HepG2 (cell line): ENCODE measurements around the gene ATE1.

Experiments used
- EZH2 ChIP-seq: conservative IDR thresholded peaks from 2 replicates; pipeline ENCODE4 v1.6.1; 2012; ENCODE audit warnings: mild to moderate bottlenecking, low read depth, low read length, moderate library complexity
- GABPA ChIP-seq, 2 experiments: IDR thresholded peaks; 2 replicates each; pipeline ENCODE4 v1.6.1; 2011 to 2016; ENCODE audit warnings: low read depth in 2 of 2, low read length in 1 of 2, missing biosample characterization in 1 of 2, missing genetic modification characterization in 1 of 2
- HDAC6 ChIP-seq: fragments of 200-600 bp; sonication (generic); IDR thresholded peaks from 2 replicates; pipeline ENCODE4 v1.7.0; 2017; ENCODE audit warnings: mild to moderate bottlenecking, antibody characterized with exemption, low read length, low read depth
- MAFK ChIP-seq, 2 experiments: IDR thresholded peaks in 1 of 2; conservative IDR thresholded peaks in 1 of 2; 2 replicates each; pipeline ENCODE4 v1.6.1; 2011; ENCODE audit warnings: improper control_type of control experiment in 2 of 2, low read length in 2 of 2
- POLR2AphosphoS5 ChIP-seq: IDR thresholded peaks from 2 replicates; pipeline ENCODE4 v1.6.1; 2012; ENCODE audit warnings: low read depth, low read length
- SAFB2 ChIP-seq: sonication (generic); formaldehyde crosslinking; IDR thresholded peaks from 2 replicates; pipeline ENCODE4 v1.5.1; 2020; ENCODE audit warnings: missing genetic modification reagents, low read depth, mild to moderate bottlenecking, borderline replicate concordance
- SMC3 ChIP-seq: IDR thresholded peaks from 2 replicates; pipeline ENCODE4 v1.6.1; 2011; ENCODE audit warnings: low read length, improper control_type of control experiment
- SP5 ChIP-seq: IDR thresholded peaks from 2 replicates; pipeline ENCODE4 v1.6.1; 2016; ENCODE audit warnings: low read depth, borderline replicate concordance
- TAF15 ChIP-seq: fragments of 200-400 bp; formaldehyde crosslinking; IDR thresholded peaks from one replicate; pipeline ENCODE4 v1.6.1; 2018; ENCODE audit warnings: mild to moderate bottlenecking, low read depth, low read length; ENCODE audit not compliant: poor library complexity, severe bottlenecking
- ZNF12 ChIP-seq: sonication (generic); formaldehyde crosslinking; IDR thresholded peaks from 2 replicates; pipeline ENCODE4 v1.5.0; 2020; ENCODE audit warnings: missing genetic modification reagents
- ZNF143 ChIP-seq: sonication (generic); formaldehyde crosslinking; IDR thresholded peaks from 2 replicates; pipeline ENCODE4 v1.4.0; 2020; ENCODE audit warnings: missing genetic modification reagents
- ZNF577 ChIP-seq: sonication (generic); formaldehyde crosslinking; IDR thresholded peaks from 2 replicates; pipeline ENCODE4 v1.4.0; 2020; ENCODE audit warnings: mild to moderate bottlenecking, low read depth, missing genetic modification reagents, borderline replicate concordance
- TF ChIP-seq, protein P1 (sequence below): sonication (generic); formaldehyde crosslinking; IDR thresholded peaks from 2 replicates; pipeline ENCODE4 v1.4.0; 2020; ENCODE audit warnings: missing genetic modification reagents, mild to moderate bottlenecking, borderline replicate concordance

DNA sequence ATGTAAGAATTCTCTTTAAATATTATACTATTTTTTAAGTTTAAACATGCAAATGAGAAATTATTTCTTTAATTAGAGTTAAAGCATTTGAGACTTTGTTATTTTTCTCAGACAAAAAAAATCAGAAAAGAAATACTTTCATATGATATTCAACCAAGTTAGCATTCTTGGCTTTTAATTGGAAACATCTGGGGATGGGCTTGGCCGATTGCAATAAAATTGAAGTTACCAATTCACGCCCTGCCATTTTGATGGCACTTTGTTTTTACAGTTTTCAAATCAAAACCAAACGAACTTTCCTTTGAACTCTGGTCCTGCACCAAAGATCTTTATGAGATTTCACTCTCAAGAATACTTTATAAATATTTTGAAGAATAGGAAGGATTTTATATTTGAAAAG lies 127.7 kb downstream of the ATE1 start:
- no peak for TF ChIP-seq GABPA (IDR thresholded peaks at IDR 0.05; ENCODE audit: low read depth, low read length)
- TF ChIP-seq GABPA (CRISPR knock-in tag; IDR thresholded peaks at IDR 0.05; ENCODE audit: low read depth) = no peak
- no peak for TF ChIP-seq TAF15
- TF ChIP-seq SMC3 = no peak
- no peak for TF ChIP-seq EZH2
- TF ChIP-seq, protein P1, sequence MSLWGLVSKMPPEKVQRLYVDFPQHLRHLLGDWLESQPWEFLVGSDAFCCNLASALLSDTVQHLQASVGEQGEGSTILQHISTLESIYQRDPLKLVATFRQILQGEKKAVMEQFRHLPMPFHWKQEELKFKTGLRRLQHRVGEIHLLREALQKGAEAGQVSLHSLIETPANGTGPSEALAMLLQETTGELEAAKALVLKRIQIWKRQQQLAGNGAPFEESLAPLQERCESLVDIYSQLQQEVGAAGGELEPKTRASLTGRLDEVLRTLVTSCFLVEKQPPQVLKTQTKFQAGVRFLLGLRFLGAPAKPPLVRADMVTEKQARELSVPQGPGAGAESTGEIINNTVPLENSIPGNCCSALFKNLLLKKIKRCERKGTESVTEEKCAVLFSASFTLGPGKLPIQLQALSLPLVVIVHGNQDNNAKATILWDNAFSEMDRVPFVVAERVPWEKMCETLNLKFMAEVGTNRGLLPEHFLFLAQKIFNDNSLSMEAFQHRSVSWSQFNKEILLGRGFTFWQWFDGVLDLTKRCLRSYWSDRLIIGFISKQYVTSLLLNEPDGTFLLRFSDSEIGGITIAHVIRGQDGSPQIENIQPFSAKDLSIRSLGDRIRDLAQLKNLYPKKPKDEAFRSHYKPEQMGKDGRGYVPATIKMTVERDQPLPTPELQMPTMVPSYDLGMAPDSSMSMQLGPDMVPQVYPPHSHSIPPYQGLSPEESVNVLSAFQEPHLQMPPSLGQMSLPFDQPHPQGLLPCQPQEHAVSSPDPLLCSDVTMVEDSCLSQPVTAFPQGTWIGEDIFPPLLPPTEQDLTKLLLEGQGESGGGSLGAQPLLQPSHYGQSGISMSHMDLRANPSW (CRISPR knock-in tag) = no peak
- TF ChIP-seq POLR2AphosphoS5 = no peak
- no peak for TF ChIP-seq HDAC6
- no peak for TF ChIP-seq MAFK (conservative IDR thresholded peaks at IDR 0.05 in 1 of 2, IDR thresholded peaks at IDR 0.05 in 1 of 2; ENCODE audit: low read length in 2 of 2)
- no peak for TF ChIP-seq ZNF143
- TF ChIP-seq SP5 (CRISPR knock-in tag) = no peak
- no peak for TF ChIP-seq ZNF577
- no peak for TF ChIP-seq SAFB2 (CRISPR knock-in tag)
- TF ChIP-seq ZNF12 (CRISPR knock-in tag) = no peak
